Kidney (tissue), 14 donors: ENCODE measurements around the gene NFAM1. TPM values are rescaled to one million over a fixed set of nuclear protein-coding genes. Genes with fewer than 3 reads are reported as not detected.

ENCODE experiments used
- DNase-seq, 5 donors: peaks; one replicate each; pipeline ENCODE4 v3.0.0-alpha.2; 2013 to 2020
- FAIRE-seq: peaks from 2 replicates; lab custom pipeline; 2012; peaks lifted over from hg19 to GRCh38; lab: Jason Lieb, UNC
- H3K27ac ChIP-seq, 2 donors: one replicate each; pipeline ENCODE4 v1.7.0; 2013; ENCODE audit warnings: low read depth in 2 of 2, low read length in 2 of 2, inconsistent platforms in 1 of 2
- H3K27me3 ChIP-seq: one replicate; pipeline ENCODE4 v1.7.1; 2013; ENCODE audit warnings: low read length, inconsistent platforms; ENCODE audit not compliant: control insufficient read depth, insufficient read depth
- H3K36me3 ChIP-seq, 3 donors: one replicate each; pipeline versions ENCODE4 v1.7.0 to v1.7.1; 2013; ENCODE audit warnings: low read length in 3 of 3, control low read depth in 1 of 3, inconsistent platforms in 1 of 3; ENCODE audit not compliant: insufficient read depth in 3 of 3, control insufficient read depth in 2 of 3
- H3K4me1 ChIP-seq, 3 donors: one replicate each; pipeline versions ENCODE4 v1.7.0 to v1.7.1; 2013; ENCODE audit warnings: low read length in 3 of 3, inconsistent platforms in 1 of 3, low read depth in 1 of 3; ENCODE audit not compliant: control insufficient read depth in 2 of 3, insufficient read depth in 2 of 3
- H3K4me3 ChIP-seq, 3 donors: one replicate each; pipeline versions ENCODE4 v1.7.0 to v1.8.1; 2013; ENCODE audit warnings: low read length in 3 of 3, control low read depth in 1 of 3, inconsistent platforms in 1 of 3
- H3K9ac ChIP-seq, 3 donors: one replicate each; pipeline versions ENCODE4 v1.7.0 to v1.7.1; 2013; ENCODE audit warnings: low read length in 3 of 3, control low read depth in 1 of 3, inconsistent platforms in 1 of 3
- H3K9me3 ChIP-seq, 3 donors: one replicate each; pipeline versions ENCODE4 v1.7.0 to v1.7.1; 2013; ENCODE audit warnings: low read length in 3 of 3, control low read depth in 1 of 3, inconsistent platforms in 1 of 3; ENCODE audit not compliant: control insufficient read depth in 2 of 3, insufficient read depth in 1 of 3
- CTCF ChIP-seq: IDR thresholded peaks from 3 replicates; pipeline ENCODE4 v1.5.1; 2012; ENCODE audit warnings: mild to moderate bottlenecking, moderate library complexity, borderline replicate concordance; ENCODE audit not compliant: insufficient read depth; ENCODE audit errors: extremely low read depth
- intact Hi-C: fragments of 100-400 bp; cut with DNase I; formaldehyde crosslinking; loops from one replicate; pipeline ENCODE4 v1.11.1; 2022
- polyA plus RNA-seq: library from polyadenylated mRNA; stranded (reverse); fragments of 350-450 nt; fragmentation: Illumina TruSeq; extraction: RNeasy Lipid Tissue Mini Kit (QIAGEN cat#74804); gene quantifications from one replicate; pipeline ENCODE4 v1.2.3, GENCODE V29; 2014; ENCODE audit warnings: low read depth, low replicate concordance; ENCODE audit not compliant: insufficient read depth
- total RNA-seq: library from RNA; stranded (reverse); fragmentation: NEBNext Ultra II Directional; extraction: Animal tissue kit (Norgen Biotek cat#: 25700); gene quantifications from one replicate; pipeline ENCODE4 v1.2.1, GENCODE V29; 2021
- donor health status: control.
- donor health status: control.
- donor health status: control.
- donor health status: control.
- donor health status: control.
- donor health status: DM: yes; HTN: yes; CAD: no.
- donor health status: Normal renal cell carcinoma (clear cell type).

NFAM1 gene
- total and polyA plus RNA-seq, 2 donors from 2014 or later = 0.60 to 7.9 TPM

- Histone ChIP-seq H3K27ac (no peak overlapping the region), H3K4me1 (no peaks in the 10 kb centered on the region), H3K9me3 (no peaks in the 10 kb centered on the region), H3K4me3 (no peak overlapping the region), H3K9ac (no peak overlapping the region), H3K36me3 (no peaks in the 10 kb centered on the region), H3K27me3 (no peaks in the 10 kb centered on the region)
- DNase-seq (no peak), FAIRE-seq (no peak)
- intact Hi-C loops = no loop called here
- TF ChIP-seq CTCF = no peak
These were observed 48.3 kb downstream of the NFAM1 start for GRCh38 chr22:42383851-42384417.

- no peak for TF ChIP-seq CTCF
- Histone ChIP-seq H3K4me3 (no peak overlapping the region), H3K9ac (no peak overlapping the region), H3K36me3 (no peaks in the 10 kb centered on the region), H3K9me3 (no peaks in the 10 kb centered on the region), H3K4me1 (no peaks in the 10 kb centered on the region), H3K27me3 (no peaks in the 10 kb centered on the region), H3K27ac (no peak overlapping the region)
- intact Hi-C loops = no loop called here
- DNase-seq (no peak), FAIRE-seq (no peak)
These were observed 48.9 kb downstream of the NFAM1 start for GRCh38 chr22:42383287-42383686.

- no peak for TF ChIP-seq CTCF
- no peaks in the 10 kb centered on the region for H3K27me3 ChIP-seq
- DNase-seq = no peak
- no peak overlapping the region for H3K9ac ChIP-seq
- no peaks in the 10 kb centered on the region for H3K36me3 ChIP-seq
- intact Hi-C loops = no loop called here
- no peaks in the 10 kb centered on the region for H3K4me1 ChIP-seq
- no peak overlapping the region for H3K27ac ChIP-seq
- no peaks in the 10 kb centered on the region for H3K9me3 ChIP-seq
- FAIRE-seq = no peak
- no peak overlapping the region for H3K4me3 ChIP-seq
These were observed 51.2 kb downstream of the NFAM1 start for GRCh38 chr22:42380769-42381551.
